ENCODE measurements around the gene GHRH.

DNA sequence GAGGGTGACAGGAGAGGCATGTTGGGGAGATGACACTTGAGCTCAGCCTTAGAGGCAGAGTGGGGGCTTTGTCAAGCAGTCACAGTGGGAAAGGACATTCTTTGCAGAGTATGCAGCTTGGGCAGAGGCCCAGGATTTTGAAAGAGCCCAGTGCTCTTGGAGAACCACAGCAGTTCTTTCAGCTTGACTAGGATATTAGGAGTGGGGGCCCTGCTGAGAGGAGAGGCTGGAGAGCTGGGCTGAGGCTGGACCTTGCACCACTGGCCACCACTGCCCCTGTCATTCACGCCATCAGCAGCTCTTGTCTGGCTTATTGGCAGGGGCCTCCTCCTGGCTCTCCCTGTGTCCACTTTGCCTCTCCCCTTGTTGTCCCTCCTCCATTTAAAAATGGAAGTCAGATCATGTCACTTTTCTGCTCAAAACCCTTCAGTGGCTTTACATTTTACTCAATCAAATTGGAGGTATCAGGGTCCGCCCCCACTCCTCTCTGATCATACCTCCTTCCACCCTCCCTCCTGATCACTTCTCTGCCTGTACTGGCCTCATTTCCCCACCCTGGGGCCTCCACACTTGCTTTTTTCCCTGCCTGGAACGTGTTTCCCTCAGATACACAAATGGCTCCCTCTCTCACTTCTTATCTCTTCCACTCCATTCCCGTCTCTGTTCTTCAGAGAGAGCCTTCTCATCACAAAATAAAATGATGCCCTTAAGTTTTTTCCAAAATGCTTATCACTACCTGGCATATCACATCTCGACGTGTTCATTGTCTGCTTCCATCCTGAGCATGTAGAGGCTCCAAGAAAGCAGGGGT lies 38.3 kb upstream of the GHRH start:
- TF ChIP-seq POLR2A (IDR thresholded peaks at IDR 0.05; ENCODE audit: extremely low read depth, insufficient read length), result no peak
- TF ChIP-seq, protein P1, sequence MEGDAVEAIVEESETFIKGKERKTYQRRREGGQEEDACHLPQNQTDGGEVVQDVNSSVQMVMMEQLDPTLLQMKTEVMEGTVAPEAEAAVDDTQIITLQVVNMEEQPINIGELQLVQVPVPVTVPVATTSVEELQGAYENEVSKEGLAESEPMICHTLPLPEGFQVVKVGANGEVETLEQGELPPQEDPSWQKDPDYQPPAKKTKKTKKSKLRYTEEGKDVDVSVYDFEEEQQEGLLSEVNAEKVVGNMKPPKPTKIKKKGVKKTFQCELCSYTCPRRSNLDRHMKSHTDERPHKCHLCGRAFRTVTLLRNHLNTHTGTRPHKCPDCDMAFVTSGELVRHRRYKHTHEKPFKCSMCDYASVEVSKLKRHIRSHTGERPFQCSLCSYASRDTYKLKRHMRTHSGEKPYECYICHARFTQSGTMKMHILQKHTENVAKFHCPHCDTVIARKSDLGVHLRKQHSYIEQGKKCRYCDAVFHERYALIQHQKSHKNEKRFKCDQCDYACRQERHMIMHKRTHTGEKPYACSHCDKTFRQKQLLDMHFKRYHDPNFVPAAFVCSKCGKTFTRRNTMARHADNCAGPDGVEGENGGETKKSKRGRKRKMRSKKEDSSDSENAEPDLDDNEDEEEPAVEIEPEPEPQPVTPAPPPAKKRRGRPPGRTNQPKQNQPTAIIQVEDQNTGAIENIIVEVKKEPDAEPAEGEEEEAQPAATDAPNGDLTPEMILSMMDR (IDR thresholded peaks at IDR 0.05; ENCODE audit: low read depth, low read length), result no peak
